Measurements from ENCODE around the gene CHSY1. TPM values are rescaled to one million over a fixed set of nuclear protein-coding genes. Genes with fewer than 3 reads are reported as not detected.

CHSY1 gene
- total and polyA plus RNA-seq, 12 donors, result 14.8 to 82.5 (median 34.2) TPM

DNA sequence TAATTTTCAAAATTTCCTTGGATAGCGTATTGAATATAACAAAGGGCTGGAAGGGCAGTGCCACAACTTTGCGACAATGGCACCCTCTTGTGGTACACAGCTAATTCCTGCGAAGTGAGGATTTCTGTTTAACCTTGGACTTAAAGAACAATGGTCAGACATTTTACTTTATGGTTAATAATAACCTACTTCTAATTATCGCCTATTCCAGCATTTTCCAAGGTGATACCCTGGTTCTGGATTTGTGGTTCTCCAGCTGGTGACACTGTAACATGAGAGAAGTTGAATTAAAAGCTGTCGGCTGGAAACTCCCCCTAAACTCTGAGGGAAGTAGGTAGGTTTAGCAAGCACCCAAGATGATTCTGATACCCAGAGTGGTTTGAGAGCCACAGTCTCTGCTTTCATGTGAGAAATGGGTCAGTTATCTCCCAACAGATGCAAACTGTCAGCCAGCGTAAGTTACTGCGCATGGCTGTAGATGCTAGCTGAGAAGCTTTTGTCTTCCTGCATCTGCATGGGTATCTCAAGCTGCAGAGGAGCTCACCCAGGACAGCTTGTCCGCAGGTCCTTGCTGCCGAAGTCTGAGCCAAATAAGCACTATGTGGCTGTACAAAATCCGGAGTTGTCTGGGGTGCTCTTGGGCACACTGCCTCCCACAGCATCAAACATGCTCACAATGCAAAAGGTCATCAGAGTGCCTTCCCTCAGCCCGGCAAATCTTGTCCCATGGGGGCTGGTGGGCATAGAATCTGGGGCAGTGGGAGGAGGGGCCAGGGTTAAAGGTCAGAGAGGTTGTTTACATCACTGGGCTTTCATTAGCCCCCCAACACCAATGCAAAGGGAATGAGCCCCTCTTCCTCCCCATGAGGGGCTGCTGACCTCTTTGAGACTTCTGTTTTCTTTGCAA, 6.6 kb upstream of the CHSY1 start:
- DNase-seq, result peak; percentile 57 to 88 (median 74)
- no peak for TF ChIP-seq POLR2A (IDR thresholded peaks at IDR 0.05)
- TF ChIP-seq, protein P1, sequence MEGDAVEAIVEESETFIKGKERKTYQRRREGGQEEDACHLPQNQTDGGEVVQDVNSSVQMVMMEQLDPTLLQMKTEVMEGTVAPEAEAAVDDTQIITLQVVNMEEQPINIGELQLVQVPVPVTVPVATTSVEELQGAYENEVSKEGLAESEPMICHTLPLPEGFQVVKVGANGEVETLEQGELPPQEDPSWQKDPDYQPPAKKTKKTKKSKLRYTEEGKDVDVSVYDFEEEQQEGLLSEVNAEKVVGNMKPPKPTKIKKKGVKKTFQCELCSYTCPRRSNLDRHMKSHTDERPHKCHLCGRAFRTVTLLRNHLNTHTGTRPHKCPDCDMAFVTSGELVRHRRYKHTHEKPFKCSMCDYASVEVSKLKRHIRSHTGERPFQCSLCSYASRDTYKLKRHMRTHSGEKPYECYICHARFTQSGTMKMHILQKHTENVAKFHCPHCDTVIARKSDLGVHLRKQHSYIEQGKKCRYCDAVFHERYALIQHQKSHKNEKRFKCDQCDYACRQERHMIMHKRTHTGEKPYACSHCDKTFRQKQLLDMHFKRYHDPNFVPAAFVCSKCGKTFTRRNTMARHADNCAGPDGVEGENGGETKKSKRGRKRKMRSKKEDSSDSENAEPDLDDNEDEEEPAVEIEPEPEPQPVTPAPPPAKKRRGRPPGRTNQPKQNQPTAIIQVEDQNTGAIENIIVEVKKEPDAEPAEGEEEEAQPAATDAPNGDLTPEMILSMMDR (IDR thresholded peaks at IDR 0.05), result peak; percentile 63 to 96 (median 91)
- WGBS, 4 donors, result 19 to 37% (median 27%) methylated on average over 8 to 11 of the region's 11 CpGs
- no peaks in the 10 kb centered on the region for H3K9me3 ChIP-seq (replicated peaks in 1 of 3)
- H3K27me3 ChIP-seq, result no peaks in the 10 kb centered on the region
- no peak overlapping the region for H3K27ac ChIP-seq
- H3K4me1 ChIP-seq (replicated peaks in 1 of 2), result peaks cover 0 to 10% of the 10 kb centered on the region in 2 donors
- intact Hi-C loops (cut with DNase I), result loop anchor here (2.0 to 10.0 kb wide), 4 partner anchors 74 to 244 kb away; no protein-coding TSS in a partner anchor
- H3K4me3 ChIP-seq, result no peak overlapping the region
- no peaks in the 10 kb centered on the region for H3K36me3 ChIP-seq (replicated peaks in 1 of 2)

GRCh38 chr15:101256757-101257156, 4.9 kb upstream of the CHSY1 start:
- 88 to 94% (median 93%) methylated on average over 6 of the region's 6 CpGs for whole genome bisulfite sequencing, 4 donors
- Histone ChIP-seq H3K9me3 (replicated peaks in 1 of 3) (no peaks in the 10 kb centered on the region), H3K4me3 (no peak overlapping the region), H3K27me3 (no peaks in the 10 kb centered on the region), H3K36me3 (replicated peaks in 1 of 2) (no peaks in the 10 kb centered on the region), H3K27ac (no peak overlapping the region), H3K4me1 (replicated peaks in 1 of 2) (peaks cover 4 to 18% of the 10 kb centered on the region in 2 donors)
- DNase-seq, result peak in 1 of 7 donors; percentile 15
- intact Hi-C loops (cut with DNase I), result loop anchor here (2.0 to 10.0 kb wide), 4 partner anchors 72 to 169 kb away; no protein-coding TSS in a partner anchor
- no peak for TF ChIP-seq POLR2A (IDR thresholded peaks at IDR 0.05)
- TF ChIP-seq, protein P1 (IDR thresholded peaks at IDR 0.05), result no peak

DNA sequence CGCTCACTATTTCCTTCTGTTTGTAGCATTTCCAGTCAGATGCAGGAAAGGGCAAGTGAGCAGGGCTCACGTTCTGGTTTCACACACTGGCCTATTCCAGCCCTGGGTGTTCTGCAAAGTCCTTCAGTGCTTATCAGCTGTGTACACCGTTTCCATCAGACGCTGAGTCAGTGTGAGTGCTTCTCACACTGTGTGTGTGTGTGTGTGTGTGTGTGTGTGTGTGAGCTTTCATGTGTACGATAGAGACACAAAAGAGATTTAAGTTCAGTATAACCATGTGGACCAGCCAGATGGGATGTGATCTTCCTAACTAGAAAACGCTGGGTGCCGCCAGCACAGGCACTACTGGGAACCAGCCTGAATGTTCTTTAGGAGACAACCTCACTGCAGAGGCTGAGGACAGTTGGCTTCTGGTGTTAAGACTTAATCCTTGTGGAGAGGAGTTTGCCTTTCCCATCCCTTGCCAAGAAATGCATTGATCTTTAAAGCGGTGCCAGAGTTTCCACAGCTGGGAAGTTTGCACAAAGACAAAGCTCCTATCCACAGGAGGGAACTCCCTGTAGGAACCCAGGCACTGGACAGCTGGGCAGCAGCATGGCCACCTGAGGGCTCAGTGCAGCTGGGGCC, 3.9 kb upstream of the CHSY1 start:
- peak in 6 of 7 donors; percentile 63 to 88 (median 83) for DNase-seq
- Histone ChIP-seq H3K36me3 (replicated peaks in 1 of 2) (no peaks in the 10 kb centered on the region), H3K4me3 (no peak overlapping the region), H3K4me1 (replicated peaks in 1 of 2) (peaks cover 4 to 18% of the 10 kb centered on the region in 2 donors), H3K27ac (peak overlapping the region in 2 of 5 donors; percentile 13 to 23), H3K27me3 (no peaks in the 10 kb centered on the region), H3K9me3 (replicated peaks in 1 of 3) (no peaks in the 10 kb centered on the region)
- WGBS, 4 donors, result 23 to 37% (median 26%) methylated on average over 8 of the region's 8 CpGs
- intact Hi-C loops (cut with DNase I), result loop anchor here (2.0 to 10.0 kb wide), 4 partner anchors 71 to 168 kb away; no protein-coding TSS in a partner anchor
- peak in 1 of 2 donors; percentile 46 for TF ChIP-seq POLR2A (IDR thresholded peaks at IDR 0.05)
- TF ChIP-seq, protein P1 (IDR thresholded peaks at IDR 0.05), result no peak

- DNase-seq, result peak in 1 of 7 donors; percentile 13
- no peaks in the 10 kb centered on the region for H3K36me3 ChIP-seq (replicated peaks in 1 of 2)
- peaks cover 4 to 25% of the 10 kb centered on the region in 2 donors for H3K4me1 ChIP-seq (replicated peaks in 1 of 2)
- 68 to 73% (median 72%) methylated on average over 5 of the region's 5 CpGs for WGBS, 4 donors
- H3K4me3 ChIP-seq, result no peak overlapping the region
- peak overlapping the region in 1 of 5 donors; percentile 13 for H3K27ac ChIP-seq
- intact Hi-C loops (cut with DNase I), result loop anchor here (5.0 to 10.0 kb wide), 3 partner anchors 70 to 168 kb away; no protein-coding TSS in a partner anchor
- no peaks in the 10 kb centered on the region for H3K27me3 ChIP-seq
- no peaks in the 10 kb centered on the region for H3K9me3 ChIP-seq (replicated peaks in 1 of 3)
- TF ChIP-seq, protein P1 (IDR thresholded peaks at IDR 0.05), result no peak
Observed at GRCh38 chr15:101255051-101255395, 3.2 kb upstream of the CHSY1 start.
